ENCODE data around the gene VTI1A. TPM values are rescaled to one million over a fixed set of nuclear protein-coding genes. Genes with fewer than 3 reads are reported as not detected.
"Not testable (repeated sequence)": the region's sequence is repeated elsewhere in the genome, so short reads cannot be mapped to it uniquely, and the experiment has no call there.

VTI1A gene
- 10 to 100 TPM; 24.9 to 42.9 (median 40.3) TPM for polyA plus RNA-seq (ENCODE audit: low read depth in 6 of 6)

GRCh38 chr10:112446855-112447619 lies at the start of gene VTI1A, which contains the start of gene ZDHHC6:
TSS of gene VTI1A (plus strand) at chr10:112447215. CDS start at chr10:112447374, 159 bp downstream.
TSS of gene ZDHHC6 (minus strand) at chr10:112446914. CDS start at chr10:112445436, 1,478 bp downstream.
- Mint-ChIP-seq H3K36me3 (peaks cover 4 to 10% of the 10 kb centered on the region in 2 donors), H3K9me3 (no peaks in the 10 kb centered on the region), H3K4me1 (peaks cover 34 to 47% (median 42%) of the 10 kb centered on the region in 3 donors), H3K27ac (peak within 1 kb of the TSS; percentile 94 to 99 (median 98)), H3K4me3 (peak within 1 kb of the TSS; percentile 87 to 100 (median 97)), H3K27me3 (no peaks in the 10 kb centered on the region)
- ATAC-seq (ENCODE audit: low read depth in 2 of 2), result peak; percentile 89 to 91
- peak; percentile 83 for DNase-seq

GRCh38 chr10:112397592-112397991 lies 49.4 kb upstream of the VTI1A start:
- Mint-ChIP-seq H3K4me1 (peaks cover 0 to 5% (median 4%) of the 10 kb centered on the region in 3 donors), H3K27ac (no peak overlapping the region), H3K4me3 (no peak overlapping the region), H3K36me3 (peaks cover 11 to 19% of the 10 kb centered on the region in 2 donors), H3K27me3 (no peaks in the 10 kb centered on the region), H3K9me3 (no peaks in the 10 kb centered on the region)
- no peak for ATAC-seq (ENCODE audit: low read depth in 2 of 2)
- DNase-seq, result no peak

- peak overlapping the region in 1 of 6 donors; percentile 75 for H3K27ac Mint-ChIP-seq
- no peak for ATAC-seq (ENCODE audit: low read depth in 2 of 2)
- peaks cover 0 to 14% (median 3%) of the 10 kb centered on the region in 7 donors for H3K9me3 Mint-ChIP-seq
- no peaks in the 10 kb centered on the region for H3K27me3 Mint-ChIP-seq
- DNase-seq, result no peak
- no peak overlapping the region for H3K4me3 Mint-ChIP-seq
- peaks cover 6 to 9% (median 7%) of the 10 kb centered on the region in 3 donors for H3K4me1 Mint-ChIP-seq
- H3K36me3 Mint-ChIP-seq, result peaks cover 41 to 48% of the 10 kb centered on the region in 2 donors
Measured at GRCh38 chr10:112402917-112403316, 44.1 kb upstream of the VTI1A start.

GRCh38 chr10:112404617-112405016 lies 42.4 kb upstream of the VTI1A start:
- H3K4me3 Mint-ChIP-seq, result no peak overlapping the region
- peaks cover 47 to 61% of the 10 kb centered on the region in 2 donors for H3K36me3 Mint-ChIP-seq
- H3K27me3 Mint-ChIP-seq, result no peaks in the 10 kb centered on the region
- peaks cover 0 to 14% (median 3%) of the 10 kb centered on the region in 7 donors for H3K9me3 Mint-ChIP-seq
- no peak overlapping the region for H3K27ac Mint-ChIP-seq
- DNase-seq (no peak), ATAC-seq (ENCODE audit: low read depth in 2 of 2) (no peak)
- H3K4me1 Mint-ChIP-seq, result peaks cover 6 to 9% (median 7%) of the 10 kb centered on the region in 3 donors

GRCh38 chr10:112406806-112407205 lies 40.2 kb upstream of the VTI1A start:
- not testable (repeated sequence) for ATAC-seq (ENCODE audit: low read depth in 2 of 2); DNase-seq; H3K4me3 Mint-ChIP-seq; H3K27me3 Mint-ChIP-seq; H3K4me1 Mint-ChIP-seq
- Mint-ChIP-seq H3K27ac (peak overlapping the region in 5 of 6 donors; percentile 42 to 87 (median 52)), H3K9me3 (peaks cover 0 to 14% (median 3%) of the 10 kb centered on the region in 7 donors), H3K36me3 (peaks cover 54% of the 10 kb centered on the region in 2 donors)

- Mint-ChIP-seq H3K27ac (peak overlapping the region in 3 of 6 donors; percentile 19 to 51 (median 39)), H3K36me3 (peaks cover 45 to 54% of the 10 kb centered on the region in 2 donors), H3K4me3 (no peak overlapping the region), H3K27me3 (no peaks in the 10 kb centered on the region), H3K4me1 (peaks cover 6 to 9% (median 7%) of the 10 kb centered on the region in 3 donors), H3K9me3 (peaks cover 0 to 14% (median 3%) of the 10 kb centered on the region in 7 donors)
- ATAC-seq (ENCODE audit: low read depth in 2 of 2) (no peak), DNase-seq (no peak)
Measured at GRCh38 chr10:112407696-112408095, 39.3 kb upstream of the VTI1A start.

GRCh38 chr10:112409299-112409698 lies 37.7 kb upstream of the VTI1A start:
- H3K27me3 Mint-ChIP-seq, result no peaks in the 10 kb centered on the region
- H3K9me3 Mint-ChIP-seq, result peaks cover 0 to 14% (median 3%) of the 10 kb centered on the region in 7 donors
- peaks cover 50 to 53% of the 10 kb centered on the region in 2 donors for H3K36me3 Mint-ChIP-seq
- ATAC-seq (ENCODE audit: low read depth in 2 of 2) (no peak), DNase-seq (no peak)
- peaks cover 5 to 7% (median 6%) of the 10 kb centered on the region in 3 donors for H3K4me1 Mint-ChIP-seq
- H3K27ac Mint-ChIP-seq, result no peak overlapping the region
- H3K4me3 Mint-ChIP-seq, result no peak overlapping the region

- no peak overlapping the region for H3K4me3 Mint-ChIP-seq
- no peaks in the 10 kb centered on the region for H3K27me3 Mint-ChIP-seq
- DNase-seq (no peak), ATAC-seq (ENCODE audit: low read depth in 2 of 2) (no peak)
- no peak overlapping the region for H3K27ac Mint-ChIP-seq
- H3K9me3 Mint-ChIP-seq, result peaks cover 0 to 14% (median 3%) of the 10 kb centered on the region in 7 donors
- peaks cover 49 to 50% of the 10 kb centered on the region in 2 donors for H3K36me3 Mint-ChIP-seq
- H3K4me1 Mint-ChIP-seq, result peaks cover 5 to 7% (median 6%) of the 10 kb centered on the region in 3 donors
Measured at GRCh38 chr10:112409755-112410154, 37.3 kb upstream of the VTI1A start.

- no peak overlapping the region for H3K27ac Mint-ChIP-seq
- ATAC-seq (ENCODE audit: low read depth in 2 of 2) (no peak), DNase-seq (no peak)
- no peak overlapping the region for H3K4me3 Mint-ChIP-seq
- H3K27me3 Mint-ChIP-seq, result no peaks in the 10 kb centered on the region
- peaks cover 0 to under 1% (median 0%) of the 10 kb centered on the region in 7 donors for H3K9me3 Mint-ChIP-seq
- peaks cover 0 to 7% (median 5%) of the 10 kb centered on the region in 3 donors for H3K4me1 Mint-ChIP-seq
- H3K36me3 Mint-ChIP-seq, result peaks cover 35 to 37% of the 10 kb centered on the region in 2 donors
Measured at GRCh38 chr10:112412696-112413095, 34.3 kb upstream of the VTI1A start.

GRCh38 chr10:112421731-112422130 lies 25.3 kb upstream of the VTI1A start:
- Mint-ChIP-seq H3K27ac (no peak overlapping the region), H3K4me1 (no peaks in the 10 kb centered on the region), H3K36me3 (peaks cover 15 to 31% of the 10 kb centered on the region in 2 donors)

GRCh38 chr10:112424651-112425050 lies 22.4 kb upstream of the VTI1A start:
- ATAC-seq (ENCODE audit: low read depth in 2 of 2), result no peak
- H3K36me3 Mint-ChIP-seq, result peaks cover 16 to 41% of the 10 kb centered on the region in 2 donors
- H3K4me3 Mint-ChIP-seq, result no peak overlapping the region
- peaks cover 0 to 7% (median 6%) of the 10 kb centered on the region in 3 donors for H3K4me1 Mint-ChIP-seq
- H3K27ac Mint-ChIP-seq, result peak overlapping the region in 4 of 6 donors; percentile 7 to 42 (median 14)
- no peak for DNase-seq
- H3K9me3 Mint-ChIP-seq, result no peaks in the 10 kb centered on the region
- no peaks in the 10 kb centered on the region for H3K27me3 Mint-ChIP-seq

More at GRCh38 chr10:112421731-112422130, 25.3 kb upstream of the VTI1A start:
- no peak for ATAC-seq (ENCODE audit: low read depth in 2 of 2)
- no peak for DNase-seq
- Mint-ChIP-seq H3K4me3 (no peak overlapping the region), H3K9me3 (no peaks in the 10 kb centered on the region), H3K27me3 (no peaks in the 10 kb centered on the region)

GRCh38 chr10:112426111-112426510 lies 20.9 kb upstream of the VTI1A start:
- DNase-seq, result no peak
- Mint-ChIP-seq H3K4me3 (no peak overlapping the region), H3K9me3 (no peaks in the 10 kb centered on the region), H3K27ac (no peak overlapping the region), H3K36me3 (peaks cover 15 to 40% of the 10 kb centered on the region in 2 donors), H3K27me3 (no peaks in the 10 kb centered on the region), H3K4me1 (peaks cover 0 to 7% (median 6%) of the 10 kb centered on the region in 3 donors)
- no peak for ATAC-seq (ENCODE audit: low read depth in 2 of 2)

GRCh38 chr10:112429147-112429546 lies 17.9 kb upstream of the VTI1A start:
- Mint-ChIP-seq H3K27me3 (no peaks in the 10 kb centered on the region), H3K27ac (peak overlapping the region; percentile 27 to 88 (median 72)), H3K4me3 (peak overlapping the region in 1 of 8 donors; percentile 7), H3K9me3 (no peaks in the 10 kb centered on the region), H3K4me1 (peaks cover 0 to 7% (median 6%) of the 10 kb centered on the region in 3 donors), H3K36me3 (peaks cover 7 to 31% of the 10 kb centered on the region in 2 donors)
- peak; percentile 54 to 76 for ATAC-seq (ENCODE audit: low read depth in 2 of 2)
- no peak for DNase-seq
